G401.6 (cell line): Measurements from ENCODE around the gene ORAI1.
"Not testable (repeated sequence)": the region's sequence is repeated elsewhere in the genome, so short reads cannot be mapped to it uniquely, and the experiment has no call there.

Source experiments
- FAIRE-seq: peaks from 2 replicates; lab custom pipeline; 2012; peaks lifted over from hg19 to GRCh38; lab: Jason Lieb, UNC

ORAI1 gene

DNA sequence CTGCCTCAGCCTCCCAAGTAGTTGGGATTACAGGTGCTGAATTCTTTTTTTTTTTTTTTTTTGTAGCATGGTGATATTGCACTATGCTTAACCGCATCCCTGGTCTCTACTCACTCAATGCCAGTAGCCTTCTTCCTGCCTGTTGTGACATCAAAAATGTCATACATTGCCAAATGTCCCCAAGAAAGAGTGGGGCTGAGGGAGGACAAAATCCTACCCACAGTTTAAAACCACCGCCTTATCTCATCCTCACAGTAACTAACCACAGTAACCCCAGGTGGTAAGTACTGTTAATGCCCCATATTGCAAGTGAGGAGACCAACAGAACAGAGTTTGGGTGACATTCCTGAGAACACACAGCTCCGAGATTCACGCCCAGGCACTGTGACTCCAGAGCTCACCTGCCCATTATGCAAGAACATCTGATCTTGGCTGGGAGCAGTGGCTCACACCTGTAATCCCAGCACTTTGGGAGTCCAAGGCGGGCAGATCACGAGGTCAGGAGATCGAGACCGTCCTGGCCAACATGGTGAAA is 23.6 kb downstream of the ORAI1 start:
- no peak for FAIRE-seq

DNA sequence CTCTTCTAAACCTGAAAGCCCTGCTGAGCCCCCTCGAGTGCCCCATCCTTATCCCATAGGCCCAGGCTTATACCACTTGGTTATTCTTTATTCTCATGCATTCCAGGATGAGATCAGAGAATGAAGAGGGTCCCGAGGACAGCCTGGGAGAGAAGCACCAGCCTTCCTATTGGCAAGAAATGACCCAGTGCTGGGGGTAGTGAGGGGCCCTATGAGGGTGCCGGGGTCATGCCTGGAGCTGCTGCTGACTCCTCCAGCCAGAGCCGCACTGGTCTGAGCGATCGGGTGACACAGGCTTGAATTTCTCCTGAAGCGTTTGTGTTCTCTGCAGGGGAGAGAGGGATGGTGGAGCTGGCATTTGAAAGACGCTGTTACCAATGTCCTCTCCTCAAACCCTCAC is 25.0 kb downstream of the ORAI1 start:
- no peak for FAIRE-seq

DNA sequence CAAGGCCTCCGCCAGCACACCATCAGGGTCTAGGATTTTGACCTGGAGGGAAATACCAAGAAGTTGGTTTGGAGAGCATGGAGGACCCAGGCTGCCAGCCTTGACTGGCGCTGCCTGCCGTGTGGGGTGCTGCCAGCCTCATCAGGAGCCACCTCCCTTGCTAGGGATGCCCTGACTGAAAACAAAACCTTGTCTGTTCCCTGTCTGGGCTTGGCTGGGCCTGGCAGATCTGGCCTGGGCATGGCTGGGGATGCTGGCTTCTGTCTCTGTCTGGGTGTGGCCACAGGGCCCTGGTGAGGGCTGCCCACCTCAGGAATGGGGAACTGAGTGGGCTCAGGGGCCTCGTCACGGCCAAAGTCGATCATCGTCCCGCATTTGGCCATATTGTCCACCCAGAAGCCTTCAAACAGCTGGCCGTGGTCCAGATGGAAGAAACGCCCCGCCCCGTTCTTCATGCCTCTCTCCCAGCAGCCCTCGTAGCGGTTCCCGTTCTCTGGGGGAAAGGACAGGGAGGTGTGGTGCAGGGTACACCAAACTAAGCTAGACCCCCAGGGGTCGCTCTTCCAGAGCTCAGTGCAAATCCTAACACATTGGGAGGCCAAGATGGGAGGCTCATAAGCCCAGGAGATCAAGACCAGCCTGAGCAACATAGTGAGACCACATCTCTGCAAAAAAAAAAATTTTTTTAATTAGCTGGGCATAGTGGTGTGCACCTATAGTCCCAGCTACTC is 26.6 kb downstream of the ORAI1 start:
- FAIRE-seq: no peak

DNA sequence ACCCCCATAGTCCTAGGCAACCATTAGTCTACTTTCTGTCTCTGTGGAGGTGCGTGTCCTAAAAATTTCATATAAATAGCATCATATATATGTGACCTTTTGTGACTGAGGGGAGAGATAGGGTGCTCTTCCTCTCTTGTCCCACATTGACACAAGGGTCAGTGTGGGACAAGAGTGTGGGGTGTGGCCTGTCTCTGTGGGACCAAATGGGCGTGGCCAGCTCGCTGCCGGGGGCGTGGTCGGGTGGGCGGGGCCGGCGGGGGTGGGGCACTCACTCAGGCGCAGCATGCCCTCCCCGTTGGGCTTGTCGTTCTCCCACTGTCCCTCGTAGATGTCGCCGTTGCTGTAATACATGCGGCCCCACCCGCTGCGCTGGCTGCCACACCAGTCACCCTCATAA is 27.7 kb downstream of the ORAI1 start:
- FAIRE-seq: no peak

DNA sequence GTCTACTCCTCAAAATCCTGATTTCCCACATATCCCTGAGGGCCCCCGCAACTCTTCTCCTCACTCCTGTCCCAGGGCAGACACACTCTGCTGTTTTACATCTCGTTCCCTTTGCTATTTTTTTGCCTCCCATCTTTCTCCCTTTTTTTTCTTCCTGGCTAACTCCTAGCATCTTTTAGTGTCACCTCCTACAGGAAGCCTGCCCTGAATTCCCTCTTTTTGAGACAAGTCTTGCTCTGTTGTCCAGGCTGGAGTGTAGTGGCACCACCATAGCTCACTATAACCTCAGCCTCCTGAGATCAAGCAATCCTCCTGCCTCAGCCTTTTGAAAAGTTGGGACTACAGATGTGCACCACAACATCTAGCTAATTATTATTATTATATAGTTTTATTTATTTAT is 29.8 kb downstream of the ORAI1 start:
- no peak for FAIRE-seq

DNA sequence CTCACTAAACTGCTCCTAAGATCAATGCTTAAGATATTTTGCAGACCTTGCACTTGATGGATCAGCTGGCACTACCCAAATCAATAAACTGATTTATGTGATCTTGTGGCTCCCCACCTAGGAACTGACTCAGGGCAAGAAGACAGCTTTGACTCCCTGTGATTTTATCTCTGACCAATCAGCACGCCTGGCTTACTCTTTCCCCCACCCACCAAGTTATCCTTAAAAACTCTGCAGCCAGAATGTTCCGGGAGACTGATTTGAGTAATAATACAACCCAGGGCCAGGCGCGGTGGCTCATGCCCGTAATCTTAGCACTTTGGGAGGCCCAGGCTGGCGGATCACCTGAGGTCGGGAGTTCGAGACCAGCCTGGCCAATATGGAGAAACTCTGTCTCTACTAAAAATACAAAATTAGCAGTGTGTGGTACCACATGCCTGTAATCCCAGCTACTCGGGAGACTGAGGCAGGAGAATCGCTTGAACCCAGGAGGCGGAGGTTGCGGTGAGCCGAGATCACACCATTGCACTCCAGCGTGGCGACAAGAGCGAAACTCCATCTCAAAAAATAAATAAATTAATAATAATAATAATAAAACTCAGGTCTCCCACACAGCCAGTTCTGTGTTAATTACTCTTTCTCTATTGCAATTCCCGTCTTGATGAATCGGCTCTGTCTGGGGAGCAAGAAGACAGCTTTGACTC is 31.1 kb downstream of the ORAI1 start:
- no peak for FAIRE-seq

DNA sequence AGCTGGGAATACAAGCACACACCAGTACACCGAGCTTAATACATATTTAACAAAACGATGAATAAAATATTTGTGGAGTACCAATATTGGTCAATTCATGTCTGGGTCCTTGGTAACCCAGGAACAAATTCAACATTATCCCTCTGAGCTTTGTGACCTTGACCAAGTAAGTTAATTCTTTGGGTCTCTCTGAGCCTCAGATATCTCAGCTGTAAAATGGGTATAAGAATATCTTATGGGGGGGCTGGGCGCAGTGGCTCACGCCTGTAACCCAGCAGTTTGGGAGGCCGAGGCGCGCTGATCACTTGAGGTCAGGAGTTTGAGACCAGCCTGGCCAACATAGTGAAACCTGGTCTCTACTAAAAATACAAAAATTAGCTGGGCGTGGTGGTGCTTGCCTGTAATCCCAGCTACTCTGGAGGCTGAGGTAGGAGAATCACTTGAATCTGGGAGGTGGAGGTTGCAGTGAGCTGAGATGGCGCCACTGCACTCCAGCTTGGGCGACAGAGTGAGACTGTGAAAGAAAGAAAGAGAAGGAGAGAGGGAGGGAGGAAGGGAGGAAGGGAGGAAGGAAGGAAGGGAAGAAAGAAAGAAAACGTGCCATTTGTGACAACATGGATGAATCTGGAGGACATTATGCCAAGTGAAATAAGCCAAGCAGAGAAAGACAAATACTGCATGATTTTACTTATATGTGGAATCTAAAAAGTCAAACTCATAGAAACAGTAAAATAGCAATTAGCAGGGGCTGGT is 35.2 kb downstream of the ORAI1 start:
- FAIRE-seq: not testable (repeated sequence)

DNA sequence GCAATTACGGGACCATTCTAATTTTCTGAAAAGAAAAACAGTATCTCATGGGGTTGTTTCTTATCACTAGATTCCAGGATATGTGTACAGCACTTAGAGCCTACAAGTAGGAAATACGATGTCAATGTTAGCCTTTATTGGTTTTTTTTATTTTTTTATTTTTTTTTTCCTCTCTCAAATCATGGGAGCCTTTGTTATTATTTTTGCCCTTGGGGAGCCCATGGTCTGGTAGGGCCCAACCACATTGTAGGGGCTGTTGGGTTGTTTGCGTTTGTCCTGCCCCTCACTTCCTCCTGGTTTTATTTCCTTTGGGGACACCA is 37.2 kb downstream of the ORAI1 start:
- no peak for FAIRE-seq

DNA sequence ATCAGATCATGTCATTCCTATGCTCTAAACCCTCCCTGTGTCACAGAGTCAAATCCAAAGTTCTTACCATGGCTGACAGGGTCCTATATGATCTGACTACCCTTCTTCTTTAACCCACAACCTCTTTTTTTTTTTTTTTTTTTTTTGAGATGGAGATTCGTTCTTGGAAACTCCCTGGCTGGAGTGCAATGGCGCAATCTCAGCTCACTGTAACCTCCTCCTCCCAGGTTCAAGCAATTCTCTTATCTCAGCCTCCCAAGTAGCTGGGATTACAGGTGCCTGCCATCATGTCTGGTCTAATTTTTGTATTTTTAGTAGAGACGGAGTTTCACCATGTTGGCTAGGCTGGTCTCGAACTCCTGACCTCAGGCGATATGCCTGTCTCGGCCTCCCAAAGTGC is 40.5 kb downstream of the ORAI1 start:
- FAIRE-seq: not testable (repeated sequence)

DNA sequence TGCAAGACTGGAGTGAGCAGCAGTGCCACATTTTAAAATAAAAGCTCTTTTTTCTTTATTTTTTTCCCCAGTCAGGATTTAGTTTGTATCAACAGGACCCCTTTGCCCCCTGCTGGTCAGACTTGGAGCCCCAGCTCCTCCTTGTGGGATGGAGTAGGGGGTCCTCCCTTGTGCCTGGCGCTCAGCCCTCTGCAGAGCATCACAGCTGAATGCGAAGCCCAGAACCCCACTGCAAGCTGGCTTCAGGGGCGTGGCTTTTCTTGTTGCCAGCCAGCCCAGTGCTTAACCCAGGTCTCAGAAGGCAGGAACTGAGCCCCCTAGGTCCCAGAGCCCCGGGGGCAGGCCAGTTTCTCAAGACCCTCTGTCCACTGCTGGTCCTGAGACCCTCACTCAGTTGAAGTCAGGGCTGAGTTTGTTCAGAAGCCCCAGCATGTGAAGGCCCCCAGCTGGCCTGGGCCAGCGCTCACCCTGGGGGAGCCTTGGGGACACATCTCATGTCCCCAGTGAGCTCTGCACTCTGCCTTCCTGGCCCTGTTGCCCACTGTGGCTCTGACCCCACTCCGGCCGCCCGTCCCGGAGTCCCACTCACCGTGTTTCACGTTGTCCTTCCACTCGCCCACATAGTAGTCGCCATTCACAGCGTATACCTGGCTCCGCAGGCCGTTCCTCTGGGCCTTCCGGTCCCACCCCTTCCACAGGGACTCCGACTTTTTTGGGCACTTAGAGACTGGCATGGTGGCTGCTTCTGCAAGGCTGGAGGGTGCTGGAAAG is 42.6 kb downstream of the ORAI1 start:
- no peak for FAIRE-seq

DNA sequence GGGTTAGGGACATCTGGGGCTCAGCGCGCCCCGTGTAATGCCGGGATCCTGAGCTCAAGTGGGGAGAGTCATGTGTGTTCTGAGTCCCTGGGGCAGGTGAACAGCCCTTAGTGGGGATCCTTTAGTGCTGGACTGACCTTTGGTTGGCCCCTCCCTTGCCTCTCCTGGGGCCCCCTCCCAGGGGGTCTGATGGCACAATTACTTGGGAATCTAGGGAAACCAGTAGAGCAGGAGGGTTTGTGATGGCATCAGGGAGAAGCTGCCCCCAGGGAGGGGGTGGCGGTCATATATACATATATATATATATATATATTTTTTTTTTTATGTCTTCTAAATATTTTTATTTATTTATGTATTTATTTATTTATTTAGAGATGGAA is 43.2 kb downstream of the ORAI1 start, which contains the start of gene MORN3:
MORN3 (minus strand) TSS at position 134 of the 380 bp plus-strand sequence. CDS start 171 bp downstream, outside the sequence.
- FAIRE-seq: no peak

DNA sequence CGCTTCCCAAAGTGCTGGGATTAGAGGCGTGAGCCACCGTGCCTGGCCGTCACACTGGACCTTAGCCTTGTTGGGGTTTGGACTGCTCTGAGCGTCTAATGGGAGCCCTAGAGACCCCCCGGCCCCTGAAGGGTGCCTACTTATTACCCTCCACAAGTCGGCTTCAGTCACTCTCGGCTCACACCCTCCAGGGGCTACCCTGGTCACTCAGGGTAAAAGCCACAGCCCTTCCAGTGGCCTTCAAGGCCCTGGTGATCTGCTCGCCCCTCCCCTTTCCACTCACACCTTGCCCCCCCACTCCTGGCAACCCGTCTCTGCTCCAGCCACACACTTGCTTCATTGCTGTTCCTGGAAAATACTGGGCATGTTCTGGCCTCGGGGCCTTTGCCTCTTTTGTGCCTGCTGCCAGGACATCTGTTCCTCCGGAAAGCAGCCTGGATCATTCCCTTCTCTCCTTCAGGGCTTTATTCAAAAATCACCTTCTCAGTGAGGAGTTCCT is 46.7 kb downstream of the ORAI1 start:
- FAIRE-seq: no peak

DNA sequence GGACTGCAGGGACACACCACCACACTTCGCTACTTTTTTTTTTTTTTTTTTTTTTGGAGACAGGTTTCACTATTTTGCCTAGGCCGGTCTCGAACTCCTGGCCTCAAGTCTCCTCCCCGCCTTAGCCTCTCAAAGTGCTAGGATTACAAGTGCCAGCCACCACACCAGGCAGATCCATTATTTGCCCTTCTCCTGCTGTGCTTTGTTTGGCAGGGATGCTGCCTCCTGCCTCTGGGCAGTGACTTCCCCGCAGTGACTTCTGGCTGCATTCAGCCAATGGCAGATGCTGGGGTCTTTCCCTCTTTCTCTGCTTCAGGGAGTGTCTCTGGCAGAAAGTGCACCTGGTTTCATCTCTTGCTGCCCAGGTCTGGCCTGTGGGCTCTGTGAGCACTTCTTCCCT is 49.9 kb downstream of the ORAI1 start:
- FAIRE-seq: no peak

DNA sequence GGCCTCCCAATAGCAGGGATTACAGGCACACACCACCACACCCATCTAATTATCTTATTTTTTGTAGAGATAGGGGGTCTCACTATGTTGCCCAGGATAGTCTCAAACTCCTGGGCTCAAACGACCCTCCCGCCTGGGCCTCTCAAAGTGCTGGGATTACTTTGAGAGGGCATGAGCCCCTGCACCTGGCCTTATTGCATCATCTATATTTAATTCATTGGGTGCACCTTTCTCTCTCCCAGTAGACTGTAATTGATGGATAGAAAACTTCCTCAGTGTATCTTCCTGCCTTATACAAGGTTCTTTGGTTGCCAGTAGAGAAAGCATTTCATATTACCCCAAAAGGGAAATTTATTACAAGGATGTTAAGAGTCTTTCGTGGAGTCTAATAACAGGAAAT is 52.0 kb downstream of the ORAI1 start:
- FAIRE-seq: no peak

DNA sequence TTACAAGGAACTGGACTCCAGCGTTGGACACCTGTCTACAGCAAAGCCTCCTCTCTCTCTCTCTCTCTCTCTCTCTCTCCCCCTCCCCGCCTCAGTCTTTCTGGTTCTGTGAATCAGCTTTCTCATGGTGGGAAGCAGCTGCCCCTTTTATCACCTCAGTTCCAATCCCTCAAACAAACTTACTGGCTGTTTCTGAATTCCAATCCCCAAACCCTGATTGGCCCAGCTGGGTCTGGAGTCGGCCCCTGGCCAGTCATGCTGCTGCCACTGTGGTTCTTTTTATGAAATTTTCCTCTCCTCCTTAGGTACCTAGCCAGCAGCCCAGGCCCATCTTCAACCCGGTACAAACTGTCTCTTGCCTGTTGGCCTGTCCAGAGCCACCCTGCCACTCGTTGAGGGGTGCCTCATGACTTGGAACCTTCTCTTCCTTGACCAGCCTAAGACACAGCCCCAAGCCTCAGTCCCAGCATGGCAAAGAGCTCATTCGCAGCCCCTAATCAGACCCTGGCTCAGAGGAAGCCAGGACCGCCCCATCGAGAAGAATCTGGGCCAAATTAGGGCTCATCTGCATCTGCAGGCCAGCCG is 52.5 kb downstream of the ORAI1 start:
- no peak for FAIRE-seq

DNA sequence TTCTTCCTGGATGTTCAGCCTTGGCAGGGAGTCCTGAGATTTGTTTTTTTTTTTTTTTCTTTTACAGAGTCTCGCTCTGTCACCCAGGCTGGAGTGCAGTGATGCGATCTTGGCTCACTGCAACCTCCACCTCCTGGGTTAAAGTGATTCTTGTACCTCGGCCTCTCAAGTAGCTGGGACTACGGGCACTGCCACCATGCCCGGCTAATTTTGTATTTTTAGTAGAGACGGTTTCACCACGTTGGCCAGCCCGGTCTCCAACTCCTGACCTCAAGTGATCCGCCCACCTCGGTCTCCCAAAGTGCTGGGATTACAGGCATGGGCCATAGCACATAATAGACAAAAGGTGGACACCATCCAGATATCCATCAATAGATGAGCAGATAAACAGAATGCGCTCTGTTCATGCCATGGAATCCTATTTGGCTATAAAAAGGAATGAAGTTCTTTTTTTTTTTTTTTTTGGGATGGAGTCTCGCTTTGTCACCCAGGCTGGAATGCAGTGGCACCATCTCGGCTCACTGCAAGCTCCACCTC is 53.4 kb downstream of the ORAI1 start:
- not testable (repeated sequence) for FAIRE-seq

DNA sequence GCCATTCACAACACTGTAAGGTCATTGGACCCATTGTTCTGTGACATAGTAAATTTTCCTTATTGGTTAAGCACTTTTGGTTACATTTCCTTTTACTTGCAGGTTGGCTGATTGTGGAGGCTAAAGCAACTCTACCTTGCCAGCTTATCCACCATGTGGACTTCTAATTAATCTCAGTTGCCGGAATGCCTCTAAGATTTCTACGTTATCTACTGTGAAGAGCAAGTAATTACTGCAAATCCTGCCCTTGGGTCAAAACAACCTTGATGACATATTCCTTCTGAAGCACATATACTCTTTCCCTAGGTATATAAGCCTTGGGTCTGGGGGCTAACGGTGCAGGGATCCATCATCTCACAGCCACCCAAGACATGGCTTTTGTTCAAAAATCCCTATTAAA is 62.6 kb downstream of the ORAI1 start:
- no peak for FAIRE-seq

DNA sequence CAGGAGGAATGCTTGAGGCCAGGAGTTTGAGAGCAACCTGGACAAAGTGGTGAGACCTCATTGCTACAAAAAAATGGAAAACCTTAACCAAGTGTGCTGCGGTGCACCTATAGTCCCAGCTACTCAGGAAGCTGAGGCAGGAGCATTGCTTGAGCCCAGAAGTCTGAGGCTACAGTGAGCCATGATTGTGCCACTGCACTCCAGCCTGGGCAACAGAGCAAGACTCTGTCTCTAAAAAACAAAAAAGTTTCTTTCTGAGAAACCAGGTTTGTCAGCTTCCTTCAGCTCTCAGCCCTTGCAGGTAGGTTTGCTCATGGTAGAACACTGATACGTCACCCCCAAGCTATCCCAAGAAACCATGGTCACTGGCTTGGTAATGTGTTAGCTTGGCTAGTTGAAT is 63.1 kb downstream of the ORAI1 start:
- no peak for FAIRE-seq
